ENCODE data around the gene NPHS2. TPM values are rescaled to one million over a fixed set of nuclear protein-coding genes. Genes with fewer than 3 reads are reported as not detected.

The NPHS2 gene
- total RNA-seq, 1 experiment from 2014 or later: not detected

DNA sequence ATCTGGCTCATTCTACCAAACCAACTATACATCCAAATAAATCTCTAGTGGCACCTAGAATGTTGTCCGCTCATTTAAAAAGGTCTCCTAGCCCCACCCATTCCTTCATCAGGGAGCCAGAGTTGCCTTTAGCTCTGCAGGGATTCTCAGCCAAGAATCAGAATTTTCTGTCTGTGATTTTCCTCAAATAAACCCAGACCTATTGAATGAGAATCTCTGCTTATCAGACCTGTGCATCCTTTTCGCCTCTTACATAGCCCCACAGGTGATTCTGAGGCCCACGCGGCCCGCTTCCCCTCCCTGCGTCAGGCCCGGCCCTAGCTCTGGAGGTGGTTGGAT is 15.5 kb upstream of the NPHS2 start:
- TF ChIP-seq, protein P1, sequence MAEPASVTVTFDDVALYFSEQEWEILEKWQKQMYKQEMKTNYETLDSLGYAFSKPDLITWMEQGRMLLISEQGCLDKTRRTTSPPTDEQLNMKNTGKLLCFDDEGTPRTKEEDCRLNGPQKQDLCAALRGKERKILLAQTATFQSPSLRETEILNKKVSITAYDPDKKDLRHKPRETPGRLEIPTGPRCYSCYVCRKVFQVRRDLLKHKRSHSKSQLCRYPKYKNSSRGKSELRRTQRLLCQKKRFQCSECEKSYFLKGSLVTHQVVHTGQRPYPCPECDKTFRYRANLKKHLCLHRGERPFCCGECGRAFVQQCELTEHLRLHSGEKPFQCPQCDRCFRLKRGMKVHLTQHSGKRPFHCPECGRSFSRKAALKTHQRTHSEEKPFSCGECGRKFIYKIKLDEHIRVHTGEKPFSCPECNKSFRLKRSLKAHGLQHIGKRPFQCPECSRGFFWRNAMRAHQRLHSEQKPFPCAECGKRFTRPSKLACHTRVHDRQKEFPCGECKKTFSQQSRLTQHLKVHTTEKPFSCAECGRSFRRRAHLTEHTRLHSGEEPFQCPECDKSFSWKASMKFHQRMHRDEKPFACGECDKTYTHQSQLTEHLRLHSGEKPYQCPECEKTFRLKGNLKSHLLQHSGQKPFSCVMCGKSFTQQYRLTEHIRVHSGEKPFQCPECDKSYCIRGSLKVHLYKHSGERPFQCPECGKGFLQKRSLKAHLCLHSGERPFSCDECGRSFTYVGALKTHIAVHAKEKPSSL (CRISPR knock-in tag; conservative IDR thresholded peaks at IDR 0.05): no peak
- TF ChIP-seq FOXP1 (CRISPR knock-in tag; IDR thresholded peaks at IDR 0.05; ENCODE audit: borderline replicate concordance): no peak
- TF ChIP-seq, protein P2, sequence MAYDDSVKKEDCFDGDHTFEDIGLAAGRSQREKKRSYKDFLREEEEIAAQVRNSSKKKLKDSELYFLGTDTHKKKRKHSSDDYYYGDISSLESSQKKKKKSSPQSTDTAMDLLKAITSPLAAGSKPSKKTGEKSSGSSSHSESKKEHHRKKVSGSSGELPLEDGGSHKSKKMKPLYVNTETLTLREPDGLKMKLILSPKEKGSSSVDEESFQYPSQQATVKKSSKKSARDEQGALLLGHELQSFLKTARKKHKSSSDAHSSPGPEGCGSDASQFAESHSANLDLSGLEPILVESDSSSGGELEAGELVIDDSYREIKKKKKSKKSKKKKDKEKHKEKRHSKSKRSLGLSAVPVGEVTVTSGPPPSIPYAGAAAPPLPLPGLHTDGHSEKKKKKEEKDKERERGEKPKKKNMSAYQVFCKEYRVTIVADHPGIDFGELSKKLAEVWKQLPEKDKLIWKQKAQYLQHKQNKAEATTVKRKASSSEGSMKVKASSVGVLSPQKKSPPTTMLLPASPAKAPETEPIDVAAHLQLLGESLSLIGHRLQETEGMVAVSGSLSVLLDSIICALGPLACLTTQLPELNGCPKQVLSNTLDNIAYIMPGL (CRISPR knock-in tag; IDR thresholded peaks at IDR 0.05): no peak
- no peak for TF ChIP-seq GRHL2 (CRISPR knock-in tag; IDR thresholded peaks at IDR 0.05; ENCODE audit: insufficient replicate concordance, severe bottlenecking)
- no peak for TF ChIP-seq ZNF671 (CRISPR knock-in tag; IDR thresholded peaks at IDR 0.05)
- no peak for TF ChIP-seq CDX4 (CRISPR knock-in tag; IDR thresholded peaks at IDR 0.05; ENCODE audit: borderline replicate concordance)
- TF ChIP-seq E2F4 (CRISPR knock-in tag; IDR thresholded peaks at IDR 0.05; ENCODE audit: borderline replicate concordance, low read depth): no peak
- no peak for TF ChIP-seq FOXP4 (CRISPR knock-in tag; IDR thresholded peaks at IDR 0.05)
- TF ChIP-seq, protein P3, sequence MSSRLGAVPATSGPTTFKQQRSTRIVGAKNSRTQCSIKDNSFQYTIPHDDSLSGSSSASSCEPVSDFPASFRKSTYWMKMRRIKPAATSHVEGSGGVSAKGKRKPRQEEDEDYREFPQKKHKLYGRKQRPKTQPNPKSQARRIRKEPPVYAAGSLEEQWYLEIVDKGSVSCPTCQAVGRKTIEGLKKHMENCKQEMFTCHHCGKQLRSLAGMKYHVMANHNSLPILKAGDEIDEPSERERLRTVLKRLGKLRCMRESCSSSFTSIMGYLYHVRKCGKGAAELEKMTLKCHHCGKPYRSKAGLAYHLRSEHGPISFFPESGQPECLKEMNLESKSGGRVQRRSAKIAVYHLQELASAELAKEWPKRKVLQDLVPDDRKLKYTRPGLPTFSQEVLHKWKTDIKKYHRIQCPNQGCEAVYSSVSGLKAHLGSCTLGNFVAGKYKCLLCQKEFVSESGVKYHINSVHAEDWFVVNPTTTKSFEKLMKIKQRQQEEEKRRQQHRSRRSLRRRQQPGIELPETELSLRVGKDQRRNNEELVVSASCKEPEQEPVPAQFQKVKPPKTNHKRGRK (CRISPR knock-in tag; IDR thresholded peaks at IDR 0.05; ENCODE audit: borderline replicate concordance): no peak
- TF ChIP-seq OVOL2 (CRISPR knock-in tag; IDR thresholded peaks at IDR 0.05; ENCODE audit: borderline replicate concordance): no peak
- no peak for TF ChIP-seq MXD4 (CRISPR knock-in tag; IDR thresholded peaks at IDR 0.05; ENCODE audit: borderline replicate concordance)
- TF ChIP-seq CREB1 (CRISPR knock-in tag; IDR thresholded peaks at IDR 0.05): no peak
- TF ChIP-seq, protein P4, sequence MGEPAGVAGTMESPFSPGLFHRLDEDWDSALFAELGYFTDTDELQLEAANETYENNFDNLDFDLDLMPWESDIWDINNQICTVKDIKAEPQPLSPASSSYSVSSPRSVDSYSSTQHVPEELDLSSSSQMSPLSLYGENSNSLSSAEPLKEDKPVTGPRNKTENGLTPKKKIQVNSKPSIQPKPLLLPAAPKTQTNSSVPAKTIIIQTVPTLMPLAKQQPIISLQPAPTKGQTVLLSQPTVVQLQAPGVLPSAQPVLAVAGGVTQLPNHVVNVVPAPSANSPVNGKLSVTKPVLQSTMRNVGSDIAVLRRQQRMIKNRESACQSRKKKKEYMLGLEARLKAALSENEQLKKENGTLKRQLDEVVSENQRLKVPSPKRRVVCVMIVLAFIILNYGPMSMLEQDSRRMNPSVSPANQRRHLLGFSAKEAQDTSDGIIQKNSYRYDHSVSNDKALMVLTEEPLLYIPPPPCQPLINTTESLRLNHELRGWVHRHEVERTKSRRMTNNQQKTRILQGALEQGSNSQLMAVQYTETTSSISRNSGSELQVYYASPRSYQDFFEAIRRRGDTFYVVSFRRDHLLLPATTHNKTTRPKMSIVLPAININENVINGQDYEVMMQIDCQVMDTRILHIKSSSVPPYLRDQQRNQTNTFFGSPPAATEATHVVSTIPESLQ (CRISPR knock-in tag; IDR thresholded peaks at IDR 0.05): no peak
- TF ChIP-seq HMGA2 (CRISPR knock-in tag; IDR thresholded peaks at IDR 0.05): no peak
- no peak for TF ChIP-seq ATF3 (CRISPR knock-in tag; conservative IDR thresholded peaks at IDR 0.05)
- TF ChIP-seq, protein P5, sequence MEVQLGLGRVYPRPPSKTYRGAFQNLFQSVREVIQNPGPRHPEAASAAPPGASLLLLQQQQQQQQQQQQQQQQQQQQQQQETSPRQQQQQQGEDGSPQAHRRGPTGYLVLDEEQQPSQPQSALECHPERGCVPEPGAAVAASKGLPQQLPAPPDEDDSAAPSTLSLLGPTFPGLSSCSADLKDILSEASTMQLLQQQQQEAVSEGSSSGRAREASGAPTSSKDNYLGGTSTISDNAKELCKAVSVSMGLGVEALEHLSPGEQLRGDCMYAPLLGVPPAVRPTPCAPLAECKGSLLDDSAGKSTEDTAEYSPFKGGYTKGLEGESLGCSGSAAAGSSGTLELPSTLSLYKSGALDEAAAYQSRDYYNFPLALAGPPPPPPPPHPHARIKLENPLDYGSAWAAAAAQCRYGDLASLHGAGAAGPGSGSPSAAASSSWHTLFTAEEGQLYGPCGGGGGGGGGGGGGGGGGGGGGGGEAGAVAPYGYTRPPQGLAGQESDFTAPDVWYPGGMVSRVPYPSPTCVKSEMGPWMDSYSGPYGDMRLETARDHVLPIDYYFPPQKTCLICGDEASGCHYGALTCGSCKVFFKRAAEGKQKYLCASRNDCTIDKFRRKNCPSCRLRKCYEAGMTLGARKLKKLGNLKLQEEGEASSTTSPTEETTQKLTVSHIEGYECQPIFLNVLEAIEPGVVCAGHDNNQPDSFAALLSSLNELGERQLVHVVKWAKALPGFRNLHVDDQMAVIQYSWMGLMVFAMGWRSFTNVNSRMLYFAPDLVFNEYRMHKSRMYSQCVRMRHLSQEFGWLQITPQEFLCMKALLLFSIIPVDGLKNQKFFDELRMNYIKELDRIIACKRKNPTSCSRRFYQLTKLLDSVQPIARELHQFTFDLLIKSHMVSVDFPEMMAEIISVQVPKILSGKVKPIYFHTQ (CRISPR knock-in tag; IDR thresholded peaks at IDR 0.05): no peak
- no peak for TF ChIP-seq ESRRA (CRISPR knock-in tag; IDR thresholded peaks at IDR 0.05; ENCODE audit: borderline replicate concordance)
- H3K27me3 Mint-ChIP-seq (ENCODE audit: low read depth): peaks cover 84% of the 10 kb centered on the region
- no peak overlapping the region for H3K27ac Mint-ChIP-seq
- no peak for ATAC-seq
- POLR2A ChIA-PET: no interaction called here
- CTCF ChIA-PET: interaction anchor here (0.5 to 2.9 kb wide), 11 partner anchors 9 to 1280 kb away, joined by 3 to 17 read pairs (median 3); partner anchors contain the start of genes NPHS2 and SOAT1
- peaks cover 9% of the 10 kb centered on the region for H3K4me1 Mint-ChIP-seq
- no peak for DNase-seq (ENCODE audit: low spot score)
- H3K4me3 Mint-ChIP-seq: peak overlapping the region; percentile 20; the same call in 1 of the 2 replicates
- no peaks in the 10 kb centered on the region for H3K36me3 Mint-ChIP-seq
- H3K9me3 Mint-ChIP-seq: no peaks in the 10 kb centered on the region
